ENCODE data around the gene PANK4.

GRCh38 chr1:2520806-2521205 is 5.6 kb downstream of the PANK4 start:
- TF ChIP-seq, protein P1, sequence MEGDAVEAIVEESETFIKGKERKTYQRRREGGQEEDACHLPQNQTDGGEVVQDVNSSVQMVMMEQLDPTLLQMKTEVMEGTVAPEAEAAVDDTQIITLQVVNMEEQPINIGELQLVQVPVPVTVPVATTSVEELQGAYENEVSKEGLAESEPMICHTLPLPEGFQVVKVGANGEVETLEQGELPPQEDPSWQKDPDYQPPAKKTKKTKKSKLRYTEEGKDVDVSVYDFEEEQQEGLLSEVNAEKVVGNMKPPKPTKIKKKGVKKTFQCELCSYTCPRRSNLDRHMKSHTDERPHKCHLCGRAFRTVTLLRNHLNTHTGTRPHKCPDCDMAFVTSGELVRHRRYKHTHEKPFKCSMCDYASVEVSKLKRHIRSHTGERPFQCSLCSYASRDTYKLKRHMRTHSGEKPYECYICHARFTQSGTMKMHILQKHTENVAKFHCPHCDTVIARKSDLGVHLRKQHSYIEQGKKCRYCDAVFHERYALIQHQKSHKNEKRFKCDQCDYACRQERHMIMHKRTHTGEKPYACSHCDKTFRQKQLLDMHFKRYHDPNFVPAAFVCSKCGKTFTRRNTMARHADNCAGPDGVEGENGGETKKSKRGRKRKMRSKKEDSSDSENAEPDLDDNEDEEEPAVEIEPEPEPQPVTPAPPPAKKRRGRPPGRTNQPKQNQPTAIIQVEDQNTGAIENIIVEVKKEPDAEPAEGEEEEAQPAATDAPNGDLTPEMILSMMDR (IDR thresholded peaks at IDR 0.05): no peak
- TF ChIP-seq POLR2A (IDR thresholded peaks at IDR 0.05): no peak
